GM23338 (cell line): Measurements from ENCODE around the gene PDZD7. TPM values are rescaled to one million over a fixed set of nuclear protein-coding genes. Genes with fewer than 3 reads are reported as not detected.

ENCODE experiments used
- ATAC-seq: fragments of 200-7000 bp; cut with Tn5 transposase; 3 replicates; pipeline ENCODE4 v1.9.1; 2020
- DNase-seq: peaks from one replicate; pipeline ENCODE4 v3.0.0-alpha.2; 2015; ENCODE audit warnings: low spot score
- H2AFZ ChIP-seq: fragments of 200-600 bp; sonication (generic); 2 replicates; pipeline ENCODE4 v1.8.0; 2016; ENCODE audit warnings: antibody characterized with exemption, mild to moderate bottlenecking, moderate library complexity
- H3F3A ChIP-seq: fragments of 200-600 bp; sonication (generic); replicated peaks from 2 replicates; pipeline ENCODE4 v1.8.0; 2017; ENCODE audit warnings: antibody characterized with exemption, mixed run types, low read depth
- H3K27ac ChIP-seq: fragments of 200-600 bp; sonication (generic); 2 replicates; pipeline ENCODE4 v1.6.1; 2016; ENCODE audit warnings: low read depth
- H3K27me3 ChIP-seq: fragments of 200-600 bp; sonication (generic); 2 replicates; pipeline ENCODE4 v1.8.0; 2016; ENCODE audit warnings: mild to moderate bottlenecking, mixed run types, moderate library complexity; ENCODE audit not compliant: insufficient read depth
- H3K36me3 ChIP-seq: fragments of 200-600 bp; sonication (generic); 2 replicates; pipeline ENCODE4 v1.8.0; 2016; ENCODE audit warnings: mild to moderate bottlenecking; ENCODE audit not compliant: insufficient read depth
- H3K4me1 ChIP-seq: fragments of 200-600 bp; sonication (generic); 2 replicates; pipeline ENCODE4 v1.8.0; 2016; ENCODE audit warnings: mild to moderate bottlenecking, moderate library complexity; ENCODE audit not compliant: insufficient read depth
- H3K4me2 ChIP-seq: fragments of 200-600 bp; sonication (generic); 2 replicates; pipeline ENCODE4 v1.7.1; 2017; ENCODE audit warnings: mixed run types
- H3K4me3 ChIP-seq: fragments of 200-600 bp; sonication (generic); 2 replicates; pipeline ENCODE4 v1.6.1; 2016; ENCODE audit warnings: mixed run types
- H3K79me2 ChIP-seq: fragments of 200-600 bp; sonication (generic); replicated peaks from 2 replicates; pipeline ENCODE4 v1.8.0; 2017; ENCODE audit warnings: mild to moderate bottlenecking; ENCODE audit not compliant: insufficient read depth
- H3K9me2 ChIP-seq: fragments of 200-600 bp; sonication (generic); 2 replicates; pipeline ENCODE4 v1.8.0; 2017; ENCODE audit not compliant: insufficient read depth
- H4K20me1 ChIP-seq: fragments of 200-600 bp; sonication (generic); replicated peaks from 2 replicates; pipeline ENCODE4 v1.8.0; 2017; ENCODE audit warnings: mild to moderate bottlenecking; ENCODE audit not compliant: insufficient read depth
- H3K27ac Mint-ChIP-seq: 2 replicates; pipeline ENCODE4 v1.8.0; 2020; ENCODE audit warnings: inconsistent platforms, mild to moderate bottlenecking, moderate library complexity, mixed read lengths
- H3K27me3 Mint-ChIP-seq: 3 replicates; pipeline ENCODE4 v1.8.0; 2022; ENCODE audit warnings: low read depth, mild to moderate bottlenecking, moderate library complexity, mixed read lengths, inconsistent platforms; ENCODE audit not compliant: insufficient read depth, poor library complexity
- H3K36me3 Mint-ChIP-seq: 3 replicates; pipeline ENCODE4 v1.8.0; 2021; ENCODE audit warnings: low read depth, mild to moderate bottlenecking, inconsistent platforms, moderate library complexity, mixed read lengths
- H3K4me1 Mint-ChIP-seq: 3 replicates; pipeline ENCODE4 v1.8.0; 2020; ENCODE audit warnings: mild to moderate bottlenecking, inconsistent platforms, mixed read lengths
- H3K4me3 Mint-ChIP-seq: 3 replicates; pipeline ENCODE4 v1.8.0; 2021; ENCODE audit warnings: moderate library complexity, mild to moderate bottlenecking, inconsistent platforms, mixed read lengths
- H3K9me3 Mint-ChIP-seq: 3 replicates; pipeline ENCODE4 v1.8.0; 2020; ENCODE audit warnings: moderate library complexity, mild to moderate bottlenecking, inconsistent platforms, mixed read lengths
- CTCF ChIP-seq, 2 experiments: fragments of 200-600 bp in 1 of 2; sonication (generic) in 1 of 2; conservative IDR thresholded peaks; 2 replicates each; pipeline versions ENCODE4 v1.5.1 to v1.6.1; 2016 to 2017; ENCODE audit warnings: antibody characterized with exemption in 2 of 2, low read depth in 2 of 2, mild to moderate bottlenecking in 2 of 2, moderate library complexity in 1 of 2
- ETS1 ChIP-seq: IDR thresholded peaks from 2 replicates; pipeline ENCODE4 v1.6.1; 2016; ENCODE audit warnings: antibody characterized with exemption
- JUNB ChIP-seq: IDR thresholded peaks from one replicate; pipeline ENCODE4 v1.6.1; 2016; ENCODE audit warnings: antibody characterized with exemption; ENCODE audit not compliant: unreplicated experiment
- POLR2AphosphoS5 ChIP-seq: IDR thresholded peaks from 2 replicates; pipeline ENCODE4 v1.6.1; 2016; ENCODE audit warnings: antibody characterized with exemption, low read depth
- STAT1 ChIP-seq: IDR thresholded peaks from one replicate; pipeline ENCODE4 v1.6.1; 2016; ENCODE audit warnings: antibody characterized with exemption; ENCODE audit not compliant: unreplicated experiment
- ZNF114 ChIP-seq: fragments of 250-450 bp; sonication (Bioruptor Pico); IDR thresholded peaks from 2 replicates; pipeline ENCODE4 v1.5.0; 2020; ENCODE audit warnings: mild to moderate bottlenecking, moderate library complexity
- ZNF462 ChIP-seq: fragments of 250-450 bp; sonication (Bioruptor Pico); IDR thresholded peaks from 2 replicates; pipeline ENCODE4 v1.5.0; 2020; ENCODE audit warnings: mild to moderate bottlenecking, moderate library complexity
- polyA plus RNA-seq: library from polyadenylated mRNA; unstranded; fragments of >200 nt; fragmentation: Nextera tagmentation; extraction: Ambion mirVana; gene quantifications from 2 replicates; pipeline ENCODE4 v1.2.1, GENCODE V29; 2016
- total RNA-seq: library from RNA; depleted of rRNA; stranded (reverse); fragments of >200 nt; shearing (Covaris generic); gene quantifications from 2 replicates; pipeline ENCODE4 v1.2.3, GENCODE V29; 2014

Gene PDZD7
- total and polyA plus RNA-seq, 2 experiments from 2014 or later, result 1.7 to 2.3 TPM

GRCh38 chr10:101053516-101053915 lies 22.6 kb upstream of the PDZD7 start (continued):
- TF ChIP-seq ZNF462 (CRISPR knock-in tag), result no peak

GRCh38 chr10:101052285-101052684 lies 21.4 kb upstream of the PDZD7 start:
- Mint-ChIP-seq H3K4me3 (no peak overlapping the region), H3K27me3 (peaks cover 53% of the 10 kb centered on the region), H3K9me3 (no peaks in the 10 kb centered on the region), H3K36me3 (no peaks in the 10 kb centered on the region; the same call in 2 of the 3 replicates), H3K27ac (no peak overlapping the region), H3K4me1 (peaks cover 24% of the 10 kb centered on the region)
- peaks cover 13% of the 10 kb centered on the region for H3F3A ChIP-seq
- DNase-seq (no peak), ATAC-seq (no peak)
- H2AFZ ChIP-seq, result no peak overlapping the region
- H4K20me1 ChIP-seq, result peaks cover 36% of the 10 kb centered on the region
- no peak overlapping the region for H3K4me3 ChIP-seq
- H3K79me2 ChIP-seq, result 0 out of 2 replicates have a peak, but pooled peaks cover 7% of the 10 kb centered on the region
- H3K36me3 ChIP-seq, result no peaks in the 10 kb centered on the region
- H3K9me2 ChIP-seq, result no peaks in the 10 kb centered on the region
- peaks cover 21% of the 10 kb centered on the region for H3K4me1 ChIP-seq
- no peak overlapping the region for H3K4me2 ChIP-seq
- peaks cover 63% of the 10 kb centered on the region for H3K27me3 ChIP-seq
- no peak overlapping the region for H3K27ac ChIP-seq
- TF ChIP-seq STAT1 (no peak), ETS1 (no peak), CTCF (conservative IDR thresholded peaks at IDR 0.05; ENCODE audit: low read depth in 2 of 2) (no peak), POLR2AphosphoS5 (no peak), JUNB (no peak), ZNF114 (CRISPR knock-in tag) (no peak), ZNF462 (CRISPR knock-in tag) (no peak)
